GM18867 (cell line): ENCODE data around the gene PCP4.

ENCODE experiments used
- ATAC-seq: cut with Tn5 transposase; IDR thresholded peaks from one replicate; pipeline ENCODE4 v1.9.1; 2021; ENCODE audit warnings: mild to moderate bottlenecking, moderate library complexity; ENCODE audit not compliant: unreplicated experiment

PCP4 gene

GRCh38 chr21:39867198-39867650 lies at the start of gene PCP4:
Gene PCP4, plus strand, starts transcription at chr21:39867438. Its CDS starts 64 bp downstream, at chr21:39867502.
- peak; percentile 80 for ATAC-seq

GRCh38 chr21:39818557-39818956 lies 48.7 kb upstream of the PCP4 start:
- no peak for ATAC-seq

GRCh38 chr21:39822042-39822441 lies 45.2 kb upstream of the PCP4 start:
- ATAC-seq, result no peak

- no peak for ATAC-seq
Observed at GRCh38 chr21:39825250-39825649, 42.0 kb upstream of the PCP4 start.

GRCh38 chr21:39834543-39834942 lies 32.7 kb upstream of the PCP4 start:
- no peak for ATAC-seq

GRCh38 chr21:39837861-39838359 lies 29.3 kb upstream of the PCP4 start:
- ATAC-seq, result no peak

GRCh38 chr21:39840373-39841097 lies 26.7 kb upstream of the PCP4 start:
- no peak for ATAC-seq

GRCh38 chr21:39842741-39843459 lies 24.3 kb upstream of the PCP4 start:
- ATAC-seq, result no peak

GRCh38 chr21:39843483-39843882 lies 23.8 kb upstream of the PCP4 start:
- ATAC-seq, result no peak

- ATAC-seq, result no peak
Observed at GRCh38 chr21:39843916-39844315, 23.3 kb upstream of the PCP4 start.

GRCh38 chr21:39845571-39846130 lies 21.6 kb upstream of the PCP4 start:
- no peak for ATAC-seq

- no peak for ATAC-seq
Observed at GRCh38 chr21:39847877-39848276, 19.4 kb upstream of the PCP4 start.

GRCh38 chr21:39849014-39849655 lies 18.1 kb upstream of the PCP4 start:
- ATAC-seq, result no peak

GRCh38 chr21:39850333-39850732 lies 16.9 kb upstream of the PCP4 start:
- no peak for ATAC-seq

GRCh38 chr21:39851002-39851618 lies 16.1 kb upstream of the PCP4 start:
- no peak for ATAC-seq

GRCh38 chr21:39852021-39852721 lies 15.1 kb upstream of the PCP4 start:
- ATAC-seq, result no peak

- ATAC-seq, result no peak
Observed at GRCh38 chr21:39852726-39853500, 14.3 kb upstream of the PCP4 start.

- ATAC-seq, result no peak
Observed at GRCh38 chr21:39854572-39854971, 12.7 kb upstream of the PCP4 start.

- no peak for ATAC-seq
Observed at GRCh38 chr21:39855595-39855994, 11.6 kb upstream of the PCP4 start.
